ENCODE results near the gene LUZP2. TPM values are rescaled to one million over a fixed set of nuclear protein-coding genes. Genes with fewer than 3 reads are reported as not detected.

LUZP2 gene
- total RNA-seq, 1 experiment from 2014 or later: 3.8 TPM

DNA sequence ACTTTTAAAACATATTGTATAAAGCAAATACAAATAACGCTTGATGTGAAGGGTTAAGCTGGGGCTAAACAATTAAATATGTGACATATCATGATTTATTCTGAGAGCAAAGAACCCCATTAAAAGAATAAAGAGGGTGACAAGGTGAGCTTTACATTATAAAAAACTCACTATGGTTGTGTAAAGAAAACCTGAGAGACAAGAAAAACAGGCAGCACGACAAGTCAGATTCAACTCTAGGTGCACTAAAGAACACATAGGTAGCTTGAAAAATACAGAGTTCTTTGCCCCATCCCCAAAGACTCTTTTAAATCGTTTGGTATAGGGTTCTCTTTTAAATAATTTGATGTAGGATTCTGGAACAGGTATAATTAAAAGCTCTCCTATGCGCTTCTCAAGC lies 63.5 kb downstream of the LUZP2 start:
- CTCF ChIA-PET: interaction anchor here (0.6 kb wide), 1 partner anchor 1013 kb away, joined by 5 read pairs; no protein-coding TSS in a partner anchor
- H3K27me3 Mint-ChIP-seq (ENCODE audit: low read depth): no peaks in the 10 kb centered on the region

GRCh38 chr11:24567380-24567779 lies 70.5 kb downstream of the LUZP2 start:
- ChIA-PET POLR2A (no interaction called here), CTCF (no interaction called here)
- Mint-ChIP-seq H3K36me3 (no peaks in the 10 kb centered on the region), H3K27ac (0 out of 2 replicates have a peak overlapping the region, but pooled peaks have one; percentile 28), H3K4me3 (no peak overlapping the region), H3K27me3 (ENCODE audit: low read depth) (no peaks in the 10 kb centered on the region), H3K4me1 (peaks cover 4% of the 10 kb centered on the region; the same call in 1 of the 2 replicates), H3K9me3 (no peaks in the 10 kb centered on the region)
- no peak for ATAC-seq
- TF ChIP-seq ZNF281 (CRISPR knock-in tag; IDR thresholded peaks at IDR 0.05) (no peak), SMAD4 (CRISPR knock-in tag; IDR thresholded peaks at IDR 0.05) (no peak), TEAD4 (CRISPR knock-in tag; IDR thresholded peaks at IDR 0.05) (no peak), MXD4 (CRISPR knock-in tag; IDR thresholded peaks at IDR 0.05; ENCODE audit: borderline replicate concordance) (no peak), ZBTB21 (CRISPR knock-in tag; IDR thresholded peaks at IDR 0.05; ENCODE audit: borderline replicate concordance) (no peak)
- TF ChIP-seq, protein P1, sequence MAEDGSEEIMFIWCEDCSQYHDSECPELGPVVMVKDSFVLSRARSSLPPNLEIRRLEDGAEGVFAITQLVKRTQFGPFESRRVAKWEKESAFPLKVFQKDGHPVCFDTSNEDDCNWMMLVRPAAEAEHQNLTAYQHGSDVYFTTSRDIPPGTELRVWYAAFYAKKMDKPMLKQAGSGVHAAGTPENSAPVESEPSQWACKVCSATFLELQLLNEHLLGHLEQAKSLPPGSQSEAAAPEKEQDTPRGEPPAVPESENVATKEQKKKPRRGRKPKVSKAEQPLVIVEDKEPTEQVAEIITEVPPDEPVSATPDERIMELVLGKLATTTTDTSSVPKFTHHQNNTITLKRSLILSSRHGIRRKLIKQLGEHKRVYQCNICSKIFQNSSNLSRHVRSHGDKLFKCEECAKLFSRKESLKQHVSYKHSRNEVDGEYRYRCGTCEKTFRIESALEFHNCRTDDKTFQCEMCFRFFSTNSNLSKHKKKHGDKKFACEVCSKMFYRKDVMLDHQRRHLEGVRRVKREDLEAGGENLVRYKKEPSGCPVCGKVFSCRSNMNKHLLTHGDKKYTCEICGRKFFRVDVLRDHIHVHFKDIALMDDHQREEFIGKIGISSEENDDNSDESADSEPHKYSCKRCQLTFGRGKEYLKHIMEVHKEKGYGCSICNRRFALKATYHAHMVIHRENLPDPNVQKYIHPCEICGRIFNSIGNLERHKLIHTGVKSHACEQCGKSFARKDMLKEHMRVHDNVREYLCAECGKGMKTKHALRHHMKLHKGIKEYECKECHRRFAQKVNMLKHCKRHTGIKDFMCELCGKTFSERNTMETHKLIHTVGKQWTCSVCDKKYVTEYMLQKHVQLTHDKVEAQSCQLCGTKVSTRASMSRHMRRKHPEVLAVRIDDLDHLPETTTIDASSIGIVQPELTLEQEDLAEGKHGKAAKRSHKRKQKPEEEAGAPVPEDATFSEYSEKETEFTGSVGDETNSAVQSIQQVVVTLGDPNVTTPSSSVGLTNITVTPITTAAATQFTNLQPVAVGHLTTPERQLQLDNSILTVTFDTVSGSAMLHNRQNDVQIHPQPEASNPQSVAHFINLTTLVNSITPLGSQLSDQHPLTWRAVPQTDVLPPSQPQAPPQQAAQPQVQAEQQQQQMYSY (CRISPR knock-in tag; IDR thresholded peaks at IDR 0.05): no peak
- DNase-seq (ENCODE audit: low spot score): no peak

More for the DNA sequence above, 63.5 kb downstream of the LUZP2 start:
- Mint-ChIP-seq H3K27ac (no peak overlapping the region), H3K4me3 (no peak overlapping the region), H3K9me3 (no peaks in the 10 kb centered on the region), H3K36me3 (no peaks in the 10 kb centered on the region), H3K4me1 (peaks cover 13% of the 10 kb centered on the region)
- no peak for ATAC-seq
- DNase-seq (ENCODE audit: low spot score): no peak
- TF ChIP-seq OVOL2 (CRISPR knock-in tag; IDR thresholded peaks at IDR 0.05; ENCODE audit: borderline replicate concordance): no peak
- no peak for TF ChIP-seq ZNF138 (CRISPR knock-in tag; conservative IDR thresholded peaks at IDR 0.05)
- TF ChIP-seq, protein P2, sequence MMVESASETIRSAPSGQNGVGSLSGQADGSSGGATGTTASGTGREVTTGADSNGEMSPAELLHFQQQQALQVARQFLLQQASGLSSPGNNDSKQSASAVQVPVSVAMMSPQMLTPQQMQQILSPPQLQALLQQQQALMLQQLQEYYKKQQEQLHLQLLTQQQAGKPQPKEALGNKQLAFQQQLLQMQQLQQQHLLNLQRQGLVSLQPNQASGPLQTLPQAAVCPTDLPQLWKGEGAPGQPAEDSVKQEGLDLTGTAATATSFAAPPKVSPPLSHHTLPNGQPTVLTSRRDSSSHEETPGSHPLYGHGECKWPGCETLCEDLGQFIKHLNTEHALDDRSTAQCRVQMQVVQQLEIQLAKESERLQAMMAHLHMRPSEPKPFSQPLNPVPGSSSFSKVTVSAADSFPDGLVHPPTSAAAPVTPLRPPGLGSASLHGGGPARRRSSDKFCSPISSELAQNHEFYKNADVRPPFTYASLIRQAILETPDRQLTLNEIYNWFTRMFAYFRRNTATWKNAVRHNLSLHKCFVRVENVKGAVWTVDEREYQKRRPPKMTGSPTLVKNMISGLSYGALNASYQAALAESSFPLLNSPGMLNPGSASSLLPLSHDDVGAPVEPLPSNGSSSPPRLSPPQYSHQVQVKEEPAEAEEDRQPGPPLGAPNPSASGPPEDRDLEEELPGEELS (CRISPR knock-in tag; IDR thresholded peaks at IDR 0.05): no peak
- TF ChIP-seq NR1H2 (CRISPR knock-in tag; IDR thresholded peaks at IDR 0.05): no peak
- TF ChIP-seq TEAD1 (CRISPR knock-in tag; IDR thresholded peaks at IDR 0.05): no peak
- TF ChIP-seq, protein P3, sequence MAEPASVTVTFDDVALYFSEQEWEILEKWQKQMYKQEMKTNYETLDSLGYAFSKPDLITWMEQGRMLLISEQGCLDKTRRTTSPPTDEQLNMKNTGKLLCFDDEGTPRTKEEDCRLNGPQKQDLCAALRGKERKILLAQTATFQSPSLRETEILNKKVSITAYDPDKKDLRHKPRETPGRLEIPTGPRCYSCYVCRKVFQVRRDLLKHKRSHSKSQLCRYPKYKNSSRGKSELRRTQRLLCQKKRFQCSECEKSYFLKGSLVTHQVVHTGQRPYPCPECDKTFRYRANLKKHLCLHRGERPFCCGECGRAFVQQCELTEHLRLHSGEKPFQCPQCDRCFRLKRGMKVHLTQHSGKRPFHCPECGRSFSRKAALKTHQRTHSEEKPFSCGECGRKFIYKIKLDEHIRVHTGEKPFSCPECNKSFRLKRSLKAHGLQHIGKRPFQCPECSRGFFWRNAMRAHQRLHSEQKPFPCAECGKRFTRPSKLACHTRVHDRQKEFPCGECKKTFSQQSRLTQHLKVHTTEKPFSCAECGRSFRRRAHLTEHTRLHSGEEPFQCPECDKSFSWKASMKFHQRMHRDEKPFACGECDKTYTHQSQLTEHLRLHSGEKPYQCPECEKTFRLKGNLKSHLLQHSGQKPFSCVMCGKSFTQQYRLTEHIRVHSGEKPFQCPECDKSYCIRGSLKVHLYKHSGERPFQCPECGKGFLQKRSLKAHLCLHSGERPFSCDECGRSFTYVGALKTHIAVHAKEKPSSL (CRISPR knock-in tag; conservative IDR thresholded peaks at IDR 0.05): no peak
- no peak for TF ChIP-seq FOXP1 (CRISPR knock-in tag; IDR thresholded peaks at IDR 0.05; ENCODE audit: borderline replicate concordance)
- TF ChIP-seq ZNF423 (CRISPR knock-in tag; IDR thresholded peaks at IDR 0.05): no peak
- no peak for TF ChIP-seq ZNF416 (CRISPR knock-in tag; IDR thresholded peaks at IDR 0.05)
- TF ChIP-seq CBFB (CRISPR knock-in tag; IDR thresholded peaks at IDR 0.05; ENCODE audit: low read depth): no peak
- TF ChIP-seq ATF6 (CRISPR knock-in tag; IDR thresholded peaks at IDR 0.05): no peak
- TF ChIP-seq E2F5 (CRISPR knock-in tag; IDR thresholded peaks at IDR 0.05): no peak
- TF ChIP-seq, protein P4, sequence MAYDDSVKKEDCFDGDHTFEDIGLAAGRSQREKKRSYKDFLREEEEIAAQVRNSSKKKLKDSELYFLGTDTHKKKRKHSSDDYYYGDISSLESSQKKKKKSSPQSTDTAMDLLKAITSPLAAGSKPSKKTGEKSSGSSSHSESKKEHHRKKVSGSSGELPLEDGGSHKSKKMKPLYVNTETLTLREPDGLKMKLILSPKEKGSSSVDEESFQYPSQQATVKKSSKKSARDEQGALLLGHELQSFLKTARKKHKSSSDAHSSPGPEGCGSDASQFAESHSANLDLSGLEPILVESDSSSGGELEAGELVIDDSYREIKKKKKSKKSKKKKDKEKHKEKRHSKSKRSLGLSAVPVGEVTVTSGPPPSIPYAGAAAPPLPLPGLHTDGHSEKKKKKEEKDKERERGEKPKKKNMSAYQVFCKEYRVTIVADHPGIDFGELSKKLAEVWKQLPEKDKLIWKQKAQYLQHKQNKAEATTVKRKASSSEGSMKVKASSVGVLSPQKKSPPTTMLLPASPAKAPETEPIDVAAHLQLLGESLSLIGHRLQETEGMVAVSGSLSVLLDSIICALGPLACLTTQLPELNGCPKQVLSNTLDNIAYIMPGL (CRISPR knock-in tag; IDR thresholded peaks at IDR 0.05): no peak
- POLR2A ChIA-PET: no interaction called here
